GM19025 (cell line): Measurements from ENCODE around the gene MYO15B.

Experiments used
- ATAC-seq: cut with Tn5 transposase; IDR thresholded peaks from one replicate; pipeline ENCODE4 v1.9.1; 2021; ENCODE audit warnings: mild to moderate bottlenecking, low read depth, moderate library complexity; ENCODE audit not compliant: unreplicated experiment

Gene MYO15B

GRCh38 chr17:75558666-75559530 is 28.7 kb upstream of the MYO15B start:
- ATAC-seq = no peak

GRCh38 chr17:75559958-75560533 is 27.6 kb upstream of the MYO15B start:
- ATAC-seq = no peak

- ATAC-seq = no peak
These were observed 25.5 kb upstream of the MYO15B start for GRCh38 chr17:75561927-75562603.

GRCh38 chr17:75563063-75563758 is 24.4 kb upstream of the MYO15B start:
- ATAC-seq = no peak

GRCh38 chr17:75564195-75564594 is 23.4 kb upstream of the MYO15B start:
- ATAC-seq = no peak

- ATAC-seq = no peak
These were observed 22.5 kb upstream of the MYO15B start for GRCh38 chr17:75565066-75565465.

- ATAC-seq = no peak
These were observed 22.0 kb upstream of the MYO15B start for GRCh38 chr17:75565618-75566017.

GRCh38 chr17:75566416-75566815 is 21.2 kb upstream of the MYO15B start:
- no peak for ATAC-seq

GRCh38 chr17:75566834-75567233 is 20.8 kb upstream of the MYO15B start:
- no peak for ATAC-seq

- ATAC-seq = no peak
These were observed 19.0 kb upstream of the MYO15B start for GRCh38 chr17:75568412-75569255.

GRCh38 chr17:75570034-75570676 is 17.4 kb upstream of the MYO15B start:
- no peak for ATAC-seq

GRCh38 chr17:75570772-75571171 is 16.8 kb upstream of the MYO15B start:
- ATAC-seq = no peak

GRCh38 chr17:75571197-75571884 is 16.3 kb upstream of the MYO15B start:
- ATAC-seq = no peak

GRCh38 chr17:75571885-75572215 is 15.8 kb upstream of the MYO15B start:
- no peak for ATAC-seq

- ATAC-seq = no peak
These were observed 14.7 kb upstream of the MYO15B start for GRCh38 chr17:75572713-75573539.

GRCh38 chr17:75573540-75573957 is 14.1 kb upstream of the MYO15B start:
- no peak for ATAC-seq

- ATAC-seq = no peak
These were observed 13.6 kb upstream of the MYO15B start for GRCh38 chr17:75573994-75574393.

GRCh38 chr17:75574404-75575036 is 13.1 kb upstream of the MYO15B start:
- ATAC-seq = no peak
